ENCODE measurements around the gene RFPL4AL1.
"Not testable (repeated sequence)": the region's sequence is repeated elsewhere in the genome, so short reads cannot be mapped to it uniquely, and the experiment has no call there.

Gene RFPL4AL1

GRCh38 chr19:55768818-55769217 lies at the start of gene RFPL4AL1:
Gene RFPL4AL1, plus strand, starts transcription at chr19:55769118. Its CDS starts 2,687 bp downstream, at chr19:55771805.
- FAIRE-seq; DNase-seq (ENCODE audit: insufficient read length, low spot score): not testable (repeated sequence)

DNA sequence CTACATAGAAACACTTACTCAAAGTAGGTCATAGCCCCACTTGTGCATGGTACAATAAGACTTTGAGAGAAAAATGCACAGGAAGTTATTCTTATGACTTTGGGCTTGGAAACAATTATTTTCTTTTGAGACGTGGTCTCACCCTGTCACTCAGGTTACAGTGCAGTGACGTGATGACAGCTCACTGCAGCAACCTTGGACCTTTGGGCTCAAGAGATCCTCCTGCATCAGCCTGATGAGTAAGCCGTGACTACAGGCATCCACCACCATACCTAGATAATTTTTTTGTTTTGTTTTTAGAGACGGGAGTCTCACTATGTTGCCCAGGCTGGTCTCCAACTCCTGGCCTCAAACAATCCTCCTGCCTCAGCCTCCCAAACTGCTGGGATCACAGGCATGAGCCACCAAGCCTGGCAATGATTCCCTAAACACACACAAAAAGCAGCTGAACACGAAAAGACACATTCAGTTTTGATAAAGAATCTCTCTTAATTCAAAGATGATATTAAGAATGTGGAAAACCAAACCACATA lies 48.6 kb upstream of the RFPL4AL1 start:
- DNase-seq (ENCODE audit: insufficient read length, low spot score) (no peak), FAIRE-seq (no peak)
- TF ChIP-seq, protein P1, sequence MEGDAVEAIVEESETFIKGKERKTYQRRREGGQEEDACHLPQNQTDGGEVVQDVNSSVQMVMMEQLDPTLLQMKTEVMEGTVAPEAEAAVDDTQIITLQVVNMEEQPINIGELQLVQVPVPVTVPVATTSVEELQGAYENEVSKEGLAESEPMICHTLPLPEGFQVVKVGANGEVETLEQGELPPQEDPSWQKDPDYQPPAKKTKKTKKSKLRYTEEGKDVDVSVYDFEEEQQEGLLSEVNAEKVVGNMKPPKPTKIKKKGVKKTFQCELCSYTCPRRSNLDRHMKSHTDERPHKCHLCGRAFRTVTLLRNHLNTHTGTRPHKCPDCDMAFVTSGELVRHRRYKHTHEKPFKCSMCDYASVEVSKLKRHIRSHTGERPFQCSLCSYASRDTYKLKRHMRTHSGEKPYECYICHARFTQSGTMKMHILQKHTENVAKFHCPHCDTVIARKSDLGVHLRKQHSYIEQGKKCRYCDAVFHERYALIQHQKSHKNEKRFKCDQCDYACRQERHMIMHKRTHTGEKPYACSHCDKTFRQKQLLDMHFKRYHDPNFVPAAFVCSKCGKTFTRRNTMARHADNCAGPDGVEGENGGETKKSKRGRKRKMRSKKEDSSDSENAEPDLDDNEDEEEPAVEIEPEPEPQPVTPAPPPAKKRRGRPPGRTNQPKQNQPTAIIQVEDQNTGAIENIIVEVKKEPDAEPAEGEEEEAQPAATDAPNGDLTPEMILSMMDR (IDR thresholded peaks at IDR 0.05; ENCODE audit: insufficient read depth, missing control alignments) = no peak

DNA sequence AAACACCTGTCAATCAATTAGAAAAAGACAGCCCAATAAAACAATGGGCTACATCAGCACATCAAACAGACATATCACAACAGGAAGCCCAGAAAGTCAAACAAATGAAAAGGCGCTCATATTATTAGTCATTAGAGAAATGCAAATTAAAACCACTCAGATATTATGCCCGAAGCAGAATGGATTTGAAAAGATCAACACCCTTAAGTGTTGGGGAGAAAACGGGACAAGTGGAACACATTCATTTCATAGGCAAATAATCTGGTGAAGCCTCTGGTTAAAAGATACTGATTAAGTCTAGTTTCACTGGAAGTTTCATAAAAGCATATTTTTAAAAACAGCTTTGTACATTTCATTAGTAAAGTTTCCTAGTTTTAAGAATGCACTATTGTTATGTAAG lies 48.1 kb upstream of the RFPL4AL1 start:
- TF ChIP-seq, protein P1 (IDR thresholded peaks at IDR 0.05; ENCODE audit: insufficient read depth, missing control alignments) = no peak
- no peak for DNase-seq (ENCODE audit: insufficient read length, low spot score)
- no peak for FAIRE-seq

- FAIRE-seq (no peak), DNase-seq (ENCODE audit: insufficient read length, low spot score) (no peak)
- TF ChIP-seq, protein P1 (IDR thresholded peaks at IDR 0.05; ENCODE audit: insufficient read depth, missing control alignments) = no peak
Measured at GRCh38 chr19:55723491-55723890, 45.4 kb upstream of the RFPL4AL1 start.

DNA sequence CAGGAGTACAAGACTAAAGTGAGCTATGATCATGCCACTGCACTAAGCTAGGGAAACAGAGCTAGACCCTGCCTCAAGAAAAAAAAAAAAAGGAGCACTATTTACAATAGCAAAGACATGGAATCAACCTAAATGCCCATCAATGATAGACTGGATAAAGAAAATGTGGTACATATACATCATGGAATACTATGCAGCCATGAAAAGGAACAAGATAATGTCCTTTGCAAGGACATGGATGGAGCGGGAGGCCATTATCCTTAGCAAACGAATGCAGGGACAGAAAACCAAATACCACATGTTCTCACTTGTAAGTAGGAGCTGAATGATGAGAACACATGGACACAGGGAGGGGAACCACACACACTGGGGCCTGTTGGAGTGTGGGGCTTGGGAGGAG lies 38.5 kb upstream of the RFPL4AL1 start:
- FAIRE-seq; DNase-seq (ENCODE audit: insufficient read length, low spot score): not testable (repeated sequence)

DNA sequence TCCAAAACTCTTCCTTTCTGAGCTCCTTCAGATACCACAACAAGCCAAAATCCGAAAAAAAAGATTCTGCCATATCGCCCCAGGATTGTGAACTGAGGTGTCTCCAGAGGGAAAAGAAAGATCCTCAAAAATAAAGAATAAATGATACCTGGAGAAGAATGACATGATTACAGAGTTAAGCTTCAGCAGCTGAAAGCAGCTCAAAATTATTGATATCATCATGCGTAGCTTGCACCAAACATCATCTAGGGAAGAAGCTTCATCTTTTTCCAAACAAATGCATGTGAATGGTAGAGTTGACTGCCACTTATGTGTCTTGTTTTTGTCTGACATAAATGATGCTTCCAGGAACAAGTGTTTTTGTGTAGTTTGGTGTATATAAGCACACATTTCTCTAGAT lies 30.6 kb upstream of the RFPL4AL1 start, which contains the start of gene NLRP9:
Gene NLRP9, minus strand, starts transcription at position 101 of the 400 bp plus-strand sequence. Its CDS starts 28 bp downstream, at position 73.
- TF ChIP-seq, protein P1 (IDR thresholded peaks at IDR 0.05; ENCODE audit: insufficient read depth, missing control alignments) = no peak
- DNase-seq (ENCODE audit: insufficient read length, low spot score) = no peak
- FAIRE-seq = no peak

- TF ChIP-seq, protein P1 (IDR thresholded peaks at IDR 0.05; ENCODE audit: insufficient read depth, missing control alignments) = no peak
- no peak for FAIRE-seq
- no peak for DNase-seq (ENCODE audit: insufficient read length, low spot score)
Measured at GRCh38 chr19:55750715-55751114, 18.2 kb upstream of the RFPL4AL1 start.

GRCh38 chr19:55753401-55753800 lies 15.5 kb upstream of the RFPL4AL1 start:
- FAIRE-seq = no peak
- TF ChIP-seq, protein P1 (IDR thresholded peaks at IDR 0.05; ENCODE audit: insufficient read depth, missing control alignments) = no peak
- DNase-seq (ENCODE audit: insufficient read length, low spot score) = no peak

- DNase-seq (ENCODE audit: insufficient read length, low spot score); FAIRE-seq: not testable (repeated sequence)
Measured at GRCh38 chr19:55756808-55757207, 12.1 kb upstream of the RFPL4AL1 start.

GRCh38 chr19:55758797-55759196 lies 10.1 kb upstream of the RFPL4AL1 start, which contains the start of gene RFPL4A:
Gene RFPL4A, plus strand, starts transcription at chr19:55759097. Its CDS starts 2,704 bp downstream, at chr19:55761801.
- not testable (repeated sequence) for FAIRE-seq; DNase-seq (ENCODE audit: insufficient read length, low spot score)

Data from D721Med (cell line).